Measurements from ENCODE around the gene C19orf53. TPM values are rescaled to one million over a fixed set of nuclear protein-coding genes. Genes with fewer than 3 reads are reported as not detected.

C19orf53 gene
- total and polyA plus RNA-seq, 9 of the 15 experiments (the other 6 are each of a cell fraction or from before 2014, with no cell fraction given) = 98.5 to 441 (median 164) TPM

DNA sequence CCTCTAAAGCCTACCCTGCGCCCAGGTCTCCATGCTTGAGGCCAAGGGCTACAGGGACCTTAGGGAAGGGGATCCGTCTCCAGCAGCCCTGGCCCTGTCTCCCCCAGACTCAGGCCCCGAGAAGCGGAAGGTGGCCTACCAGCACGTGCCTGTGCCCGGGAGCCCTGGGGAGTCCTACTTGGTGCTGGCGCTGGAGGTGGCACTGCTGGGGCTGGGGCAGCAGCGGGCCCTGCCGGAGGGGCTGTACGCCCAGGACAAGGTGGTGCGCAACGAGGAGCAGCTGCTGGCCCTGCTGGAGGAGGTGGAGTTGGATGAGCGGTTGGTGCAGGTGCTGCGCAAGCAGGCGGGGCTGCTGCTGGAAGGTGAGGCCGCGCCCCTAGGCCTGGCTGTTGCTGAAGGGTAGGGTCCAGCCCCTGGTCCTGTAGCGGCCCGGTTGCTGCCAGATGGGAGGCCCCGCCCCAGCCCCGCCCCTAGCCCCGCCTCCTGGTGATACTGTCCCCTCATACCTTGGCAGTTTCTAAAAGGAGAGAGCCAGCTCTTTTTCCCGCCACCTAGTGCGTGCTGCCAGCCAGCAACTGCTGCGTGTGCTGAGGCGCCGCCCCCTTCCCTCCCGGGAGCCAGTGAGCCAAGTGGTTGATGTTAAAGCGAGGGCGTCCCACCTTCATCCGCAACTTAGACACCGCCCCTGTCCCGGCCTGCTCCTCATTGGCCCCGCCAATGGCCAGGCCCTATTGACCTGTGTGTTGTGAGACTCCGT, 43.5 kb downstream of the C19orf53 start (continued):
- TF ChIP-seq, protein P1, sequence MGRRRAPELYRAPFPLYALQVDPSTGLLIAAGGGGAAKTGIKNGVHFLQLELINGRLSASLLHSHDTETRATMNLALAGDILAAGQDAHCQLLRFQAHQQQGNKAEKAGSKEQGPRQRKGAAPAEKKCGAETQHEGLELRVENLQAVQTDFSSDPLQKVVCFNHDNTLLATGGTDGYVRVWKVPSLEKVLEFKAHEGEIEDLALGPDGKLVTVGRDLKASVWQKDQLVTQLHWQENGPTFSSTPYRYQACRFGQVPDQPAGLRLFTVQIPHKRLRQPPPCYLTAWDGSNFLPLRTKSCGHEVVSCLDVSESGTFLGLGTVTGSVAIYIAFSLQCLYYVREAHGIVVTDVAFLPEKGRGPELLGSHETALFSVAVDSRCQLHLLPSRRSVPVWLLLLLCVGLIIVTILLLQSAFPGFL (CRISPR knock-in tag; IDR thresholded peaks at IDR 0.05) = no peak
- no peak for TF ChIP-seq PHTF2 (CRISPR knock-in tag; IDR thresholded peaks at IDR 0.05)
- TF ChIP-seq, protein P2, sequence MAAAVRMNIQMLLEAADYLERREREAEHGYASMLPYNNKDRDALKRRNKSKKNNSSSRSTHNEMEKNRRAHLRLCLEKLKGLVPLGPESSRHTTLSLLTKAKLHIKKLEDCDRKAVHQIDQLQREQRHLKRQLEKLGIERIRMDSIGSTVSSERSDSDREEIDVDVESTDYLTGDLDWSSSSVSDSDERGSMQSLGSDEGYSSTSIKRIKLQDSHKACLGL (CRISPR knock-in tag; IDR thresholded peaks at IDR 0.05; ENCODE audit: borderline replicate concordance, poor library complexity, severe bottlenecking) = no peak
- TF ChIP-seq, protein P3, sequence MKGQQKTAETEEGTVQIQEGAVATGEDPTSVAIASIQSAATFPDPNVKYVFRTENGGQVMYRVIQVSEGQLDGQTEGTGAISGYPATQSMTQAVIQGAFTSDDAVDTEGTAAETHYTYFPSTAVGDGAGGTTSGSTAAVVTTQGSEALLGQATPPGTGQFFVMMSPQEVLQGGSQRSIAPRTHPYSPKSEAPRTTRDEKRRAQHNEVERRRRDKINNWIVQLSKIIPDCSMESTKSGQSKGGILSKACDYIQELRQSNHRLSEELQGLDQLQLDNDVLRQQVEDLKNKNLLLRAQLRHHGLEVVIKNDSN (CRISPR knock-in tag; IDR thresholded peaks at IDR 0.05) = peak; percentile 59; the same call in 1 of the 2 replicates
- peak; percentile 59 for TF ChIP-seq SUPT5H (IDR thresholded peaks at IDR 0.05)
- TF ChIP-seq, protein P4, sequence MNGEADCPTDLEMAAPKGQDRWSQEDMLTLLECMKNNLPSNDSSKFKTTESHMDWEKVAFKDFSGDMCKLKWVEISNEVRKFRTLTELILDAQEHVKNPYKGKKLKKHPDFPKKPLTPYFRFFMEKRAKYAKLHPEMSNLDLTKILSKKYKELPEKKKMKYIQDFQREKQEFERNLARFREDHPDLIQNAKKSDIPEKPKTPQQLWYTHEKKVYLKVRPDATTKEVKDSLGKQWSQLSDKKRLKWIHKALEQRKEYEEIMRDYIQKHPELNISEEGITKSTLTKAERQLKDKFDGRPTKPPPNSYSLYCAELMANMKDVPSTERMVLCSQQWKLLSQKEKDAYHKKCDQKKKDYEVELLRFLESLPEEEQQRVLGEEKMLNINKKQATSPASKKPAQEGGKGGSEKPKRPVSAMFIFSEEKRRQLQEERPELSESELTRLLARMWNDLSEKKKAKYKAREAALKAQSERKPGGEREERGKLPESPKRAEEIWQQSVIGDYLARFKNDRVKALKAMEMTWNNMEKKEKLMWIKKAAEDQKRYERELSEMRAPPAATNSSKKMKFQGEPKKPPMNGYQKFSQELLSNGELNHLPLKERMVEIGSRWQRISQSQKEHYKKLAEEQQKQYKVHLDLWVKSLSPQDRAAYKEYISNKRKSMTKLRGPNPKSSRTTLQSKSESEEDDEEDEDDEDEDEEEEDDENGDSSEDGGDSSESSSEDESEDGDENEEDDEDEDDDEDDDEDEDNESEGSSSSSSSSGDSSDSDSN (IDR thresholded peaks at IDR 0.05; ENCODE audit: borderline replicate concordance in 1 of 2, low read depth in 2 of 2, low read length in 2 of 2) = 0 out of 4 replicates have a peak, but pooled peaks of 1 of the 2 experiments have one; percentile 15
- TF ChIP-seq YY1 (IDR thresholded peaks at IDR 0.05; ENCODE audit: borderline replicate concordance in 1 of 3, control insufficient read depth in 1 of 3, extremely low read depth in 1 of 3, insufficient read depth in 3 of 3, insufficient read length in 1 of 3, insufficient replicate concordance in 2 of 3, low read depth in 1 of 3, low read length in 2 of 3) = peak in 1 of 3 experiments; percentile 15
- peak; percentile 53 to 54; a peak in 3 of 4 replicates for TF ChIP-seq NRF1 (conservative IDR thresholded peaks at IDR 0.05 in 1 of 2, IDR thresholded peaks at IDR 0.05 in 1 of 2)
- TF ChIP-seq CCNT2 (IDR thresholded peaks at IDR 0.05; ENCODE audit: borderline replicate concordance, extremely low read depth, insufficient read length, low read depth, low read length) = peak; percentile 25
- TF ChIP-seq, protein P5, sequence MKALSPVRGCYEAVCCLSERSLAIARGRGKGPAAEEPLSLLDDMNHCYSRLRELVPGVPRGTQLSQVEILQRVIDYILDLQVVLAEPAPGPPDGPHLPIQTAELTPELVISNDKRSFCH (CRISPR knock-in tag; IDR thresholded peaks at IDR 0.05) = no peak
- TF ChIP-seq, protein P5 (tag; IDR thresholded peaks at IDR 0.05) = peak; percentile 35; the same call in 1 of the 2 replicates
- TF ChIP-seq ZNF830 (CRISPR knock-in tag; IDR thresholded peaks at IDR 0.05) = no peak
- TF ChIP-seq HDAC1 (IDR thresholded peaks at IDR 0.05) = peak in 1 of 2 experiments; percentile 54; a peak in 2 of 4 replicates
- 0 out of 4 replicates have a peak, but pooled peaks of 1 of the 2 experiments have one; percentile 41 for TF ChIP-seq TEAD1 (CRISPR knock-in tag; IDR thresholded peaks at IDR 0.05)
- TF ChIP-seq HNRNPL (IDR thresholded peaks at IDR 0.05; ENCODE audit: low read depth, low read length) = 0 out of 2 replicates have a peak, but pooled peaks have one; percentile 61
- TF ChIP-seq SIN3A (IDR thresholded peaks at IDR 0.05; ENCODE audit: borderline replicate concordance in 2 of 2, control insufficient read depth in 1 of 2, low read depth in 2 of 2, low read length in 2 of 2) = peak in 1 of 2 experiments; percentile 11; a peak in 1 of 4 replicates
- no peak for TF ChIP-seq MTF1 (CRISPR knock-in tag; IDR thresholded peaks at IDR 0.05; ENCODE audit: borderline replicate concordance)
- TF ChIP-seq, protein P6, sequence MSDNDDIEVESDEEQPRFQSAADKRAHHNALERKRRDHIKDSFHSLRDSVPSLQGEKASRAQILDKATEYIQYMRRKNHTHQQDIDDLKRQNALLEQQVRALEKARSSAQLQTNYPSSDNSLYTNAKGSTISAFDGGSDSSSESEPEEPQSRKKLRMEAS (CRISPR knock-in tag; IDR thresholded peaks at IDR 0.05) = peak; percentile 91
- TF ChIP-seq EP400 (IDR thresholded peaks at IDR 0.05) = peak; percentile 14; the same call in 1 of the 2 replicates

All from K562 (cell line).